Hematopoietic multipotent progenitor cell treated with erythropoietin and hydrocortisone succinate and interleukin-3 and kit ligand, for 4 days (in vitro differentiated cells): ENCODE measurements around the gene CYTIP.
A peak's percentile ranks its signal among the peaks of the same experiment; 100 is the strongest.
"Not testable (repeated sequence)": the region's sequence is repeated elsewhere in the genome, so short reads cannot be mapped to it uniquely, and the experiment has no call there.

Experiments used
- DNase-seq: peaks from one replicate; pipeline ENCODE4 v3.0.0-alpha.2; 2015

Gene CYTIP

GRCh38 chr2:157421331-157421944 is 22.5 kb downstream of the CYTIP start:
- DNase-seq = peak; percentile 20

GRCh38 chr2:157420771-157421323 is 23.0 kb downstream of the CYTIP start:
- DNase-seq = peak; percentile 89

- DNase-seq = no peak
Observed at GRCh38 chr2:157419031-157419575, 24.8 kb downstream of the CYTIP start.

- DNase-seq = peak; percentile 83
Observed at GRCh38 chr2:157418239-157418641, 25.6 kb downstream of the CYTIP start.

GRCh38 chr2:157415591-157416101 is 28.2 kb downstream of the CYTIP start:
- no peak for DNase-seq

- DNase-seq = no peak
Observed at GRCh38 chr2:157414050-157414449, 29.8 kb downstream of the CYTIP start.

- peak; percentile 57 for DNase-seq
Observed at GRCh38 chr2:157413326-157414035, 30.4 kb downstream of the CYTIP start.

- no peak for DNase-seq
Observed at GRCh38 chr2:157411624-157412336, 32.1 kb downstream of the CYTIP start.

- not testable (repeated sequence) for DNase-seq
Observed at GRCh38 chr2:157405398-157405797, 38.5 kb downstream of the CYTIP start.

- DNase-seq = peak; percentile 60
Observed at GRCh38 chr2:157404363-157404762, 39.5 kb downstream of the CYTIP start.

GRCh38 chr2:157402801-157403485 is 40.9 kb downstream of the CYTIP start:
- not testable (repeated sequence) for DNase-seq

GRCh38 chr2:157395811-157396210 is 48.1 kb downstream of the CYTIP start:
- DNase-seq = no peak

- peak; percentile 36 for DNase-seq
Observed at GRCh38 chr2:157394928-157395327, 49.0 kb downstream of the CYTIP start.

GRCh38 chr2:157393348-157393747 is 50.5 kb downstream of the CYTIP start:
- DNase-seq = no peak

GRCh38 chr2:157388827-157389226 is 55.1 kb downstream of the CYTIP start:
- no peak for DNase-seq

GRCh38 chr2:157386747-157387146 is 57.1 kb downstream of the CYTIP start:
- DNase-seq = no peak

GRCh38 chr2:157386247-157386646 is 57.6 kb downstream of the CYTIP start:
- DNase-seq = no peak

GRCh38 chr2:157377861-157378260 is 66.0 kb downstream of the CYTIP start:
- no peak for DNase-seq

GRCh38 chr2:157376041-157376440 is 67.8 kb downstream of the CYTIP start:
- DNase-seq = no peak

GRCh38 chr2:157375384-157375783 is 68.5 kb downstream of the CYTIP start:
- no peak for DNase-seq

GRCh38 chr2:157368508-157368907 is 75.4 kb downstream of the CYTIP start:
- DNase-seq = not testable (repeated sequence)

- no peak for DNase-seq
Observed at GRCh38 chr2:157367704-157368103, 76.2 kb downstream of the CYTIP start.
